HG02970 (cell line): ENCODE measurements around the gene ESCO1.
"Not testable (repeated sequence)": the region's sequence is repeated elsewhere in the genome, so short reads cannot be mapped to it uniquely, and the experiment has no call there.

ENCODE experiments used
- ATAC-seq: cut with Tn5 transposase; IDR thresholded peaks from one replicate; pipeline ENCODE4 v1.9.1; 2021; ENCODE audit warnings: mild to moderate bottlenecking, moderate library complexity, moderate number of reproducible peaks; ENCODE audit not compliant: unreplicated experiment, low FRiP score

ESCO1 gene, protein sequence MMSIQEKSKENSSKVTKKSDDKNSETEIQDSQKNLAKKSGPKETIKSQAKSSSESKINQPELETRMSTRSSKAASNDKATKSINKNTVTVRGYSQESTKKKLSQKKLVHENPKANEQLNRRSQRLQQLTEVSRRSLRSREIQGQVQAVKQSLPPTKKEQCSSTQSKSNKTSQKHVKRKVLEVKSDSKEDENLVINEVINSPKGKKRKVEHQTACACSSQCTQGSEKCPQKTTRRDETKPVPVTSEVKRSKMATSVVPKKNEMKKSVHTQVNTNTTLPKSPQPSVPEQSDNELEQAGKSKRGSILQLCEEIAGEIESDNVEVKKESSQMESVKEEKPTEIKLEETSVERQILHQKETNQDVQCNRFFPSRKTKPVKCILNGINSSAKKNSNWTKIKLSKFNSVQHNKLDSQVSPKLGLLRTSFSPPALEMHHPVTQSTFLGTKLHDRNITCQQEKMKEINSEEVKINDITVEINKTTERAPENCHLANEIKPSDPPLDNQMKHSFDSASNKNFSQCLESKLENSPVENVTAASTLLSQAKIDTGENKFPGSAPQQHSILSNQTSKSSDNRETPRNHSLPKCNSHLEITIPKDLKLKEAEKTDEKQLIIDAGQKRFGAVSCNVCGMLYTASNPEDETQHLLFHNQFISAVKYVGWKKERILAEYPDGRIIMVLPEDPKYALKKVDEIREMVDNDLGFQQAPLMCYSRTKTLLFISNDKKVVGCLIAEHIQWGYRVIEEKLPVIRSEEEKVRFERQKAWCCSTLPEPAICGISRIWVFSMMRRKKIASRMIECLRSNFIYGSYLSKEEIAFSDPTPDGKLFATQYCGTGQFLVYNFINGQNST

DNA sequence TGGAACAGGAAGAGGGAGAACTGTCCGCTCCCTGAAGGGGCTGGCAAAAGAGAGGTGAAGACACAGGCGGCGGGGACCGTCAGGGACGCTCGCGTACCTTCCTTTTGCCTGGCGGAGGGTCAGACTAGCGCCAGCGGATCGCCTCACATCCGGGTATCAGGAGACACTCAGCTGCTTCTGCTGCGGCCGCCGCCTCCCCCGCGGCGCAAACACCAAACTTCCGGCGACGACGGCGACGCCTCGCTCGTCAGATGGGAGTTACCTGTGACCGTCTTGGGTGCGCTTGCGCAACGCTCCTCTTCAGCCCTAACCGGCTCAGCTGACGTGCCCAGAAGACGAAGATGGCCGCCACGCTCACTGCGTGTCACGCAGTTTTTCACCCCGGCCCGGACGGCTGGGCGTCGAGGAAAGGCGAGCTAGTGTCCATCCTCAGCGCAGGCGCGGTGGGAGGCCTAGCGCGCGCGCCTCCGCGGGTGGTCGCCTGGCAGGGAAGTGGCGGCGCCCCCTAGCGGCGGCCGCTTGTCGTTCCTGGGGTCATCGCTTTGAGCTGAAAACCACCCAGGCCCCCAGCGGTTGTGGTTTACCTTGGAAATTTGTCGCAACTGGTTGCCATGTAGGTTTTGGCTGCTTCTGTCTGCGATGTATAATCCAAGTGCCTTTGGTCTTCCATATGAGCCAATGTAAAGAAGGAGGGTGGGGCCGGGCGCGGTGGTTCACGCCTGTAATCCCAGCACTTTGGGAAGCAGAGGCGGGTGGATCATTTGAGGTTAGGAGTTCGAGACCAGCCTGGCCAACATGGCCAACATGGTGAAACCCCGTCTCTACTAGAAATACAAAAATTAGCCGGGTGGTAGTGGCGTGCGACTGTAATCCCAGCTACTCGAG is at the start of gene ESCO1:
Gene ESCO1 (minus strand): TSS at position 179 of the 885 bp plus-strand sequence. CDS start 25,861 bp downstream, outside the sequence.
- ATAC-seq = peak; percentile 90

DNA sequence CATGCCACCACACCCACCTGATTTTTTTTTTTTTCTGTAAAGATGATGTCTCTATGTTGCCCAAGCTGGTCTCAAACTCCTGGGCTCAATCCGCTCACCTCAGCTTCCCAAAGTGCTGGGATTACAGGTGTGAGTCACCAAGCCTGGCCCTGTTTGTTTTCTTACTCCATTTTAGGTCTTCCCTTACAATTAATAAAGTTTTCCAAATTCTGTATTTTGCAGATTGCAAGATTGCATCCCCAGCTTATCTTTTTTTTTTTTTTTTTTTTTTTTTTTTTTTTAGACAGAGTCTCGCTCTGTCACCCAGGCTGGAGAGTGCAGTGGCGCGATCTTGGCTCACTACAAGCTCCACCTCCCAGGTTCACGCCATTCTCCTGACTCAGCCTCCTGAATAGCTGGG is 39.9 kb upstream of the ESCO1 start:
- ATAC-seq = not testable (repeated sequence)

DNA sequence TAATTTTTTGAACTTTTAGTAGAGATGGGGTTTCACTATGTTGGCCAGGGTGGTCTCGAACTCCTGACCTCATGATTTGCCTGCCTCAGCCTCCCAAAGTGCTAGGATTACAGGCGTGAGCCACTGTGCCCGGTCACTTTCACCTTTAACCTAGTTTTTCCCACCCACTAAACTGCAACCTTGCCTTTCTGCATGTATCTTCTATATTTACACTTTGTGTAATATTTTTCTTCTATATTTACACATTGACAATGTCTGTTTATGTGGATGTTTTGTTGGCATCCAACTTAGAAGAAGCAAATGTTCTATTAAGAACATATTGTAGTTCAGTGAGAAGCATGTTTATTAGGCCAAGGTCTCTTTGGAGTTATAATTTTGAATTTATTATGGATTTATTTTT is 38.3 kb upstream of the ESCO1 start:
- no peak for ATAC-seq

DNA sequence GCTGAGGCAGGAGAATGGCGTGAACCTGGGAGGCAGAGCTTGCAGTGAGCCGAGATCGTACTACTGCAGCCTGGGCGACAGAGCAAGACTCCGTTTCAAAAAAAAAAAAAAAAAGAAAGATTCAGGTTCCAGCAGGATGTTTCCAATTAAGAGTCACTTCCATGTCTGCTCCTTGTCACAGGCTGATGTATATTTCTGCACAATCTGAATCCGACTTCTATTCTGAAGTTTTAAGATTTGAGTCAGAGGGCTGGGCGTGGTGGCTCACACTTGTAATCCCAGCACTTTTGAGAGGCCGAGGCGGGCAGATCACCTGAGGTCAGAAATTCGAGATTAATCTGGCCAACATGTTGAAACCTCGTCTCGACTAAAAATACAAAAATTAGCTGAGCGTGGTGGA is 36.3 kb upstream of the ESCO1 start:
- no peak for ATAC-seq

DNA sequence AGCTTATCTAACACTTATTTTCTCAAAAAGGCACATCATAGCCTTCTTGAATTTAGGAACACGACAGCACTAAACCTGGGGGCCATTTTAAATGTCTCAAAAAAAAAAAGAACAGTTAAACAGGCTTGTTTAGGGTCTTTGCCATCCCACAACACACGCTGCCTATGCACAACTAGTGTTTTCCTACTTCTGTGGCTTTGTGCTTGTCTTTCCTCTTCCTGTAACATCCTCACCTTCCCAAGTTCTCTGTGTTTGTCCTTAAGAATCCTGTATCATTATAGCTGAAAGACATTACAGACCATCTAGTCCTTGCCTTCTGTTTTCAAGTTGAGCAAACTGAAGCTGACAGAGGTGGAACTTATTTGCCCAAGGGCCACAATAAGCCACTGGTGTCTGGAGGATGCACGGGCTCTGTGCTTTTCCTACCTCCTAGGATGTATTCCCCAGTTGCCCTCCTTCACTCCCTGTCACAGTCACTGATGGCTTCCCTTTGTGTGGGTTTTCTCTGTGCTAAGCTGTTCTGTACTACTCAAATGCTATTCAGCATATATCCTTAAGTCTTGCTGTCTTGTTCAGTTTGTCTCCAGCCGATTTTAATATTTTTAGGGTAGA is 34.2 kb upstream of the ESCO1 start:
- ATAC-seq = no peak

DNA sequence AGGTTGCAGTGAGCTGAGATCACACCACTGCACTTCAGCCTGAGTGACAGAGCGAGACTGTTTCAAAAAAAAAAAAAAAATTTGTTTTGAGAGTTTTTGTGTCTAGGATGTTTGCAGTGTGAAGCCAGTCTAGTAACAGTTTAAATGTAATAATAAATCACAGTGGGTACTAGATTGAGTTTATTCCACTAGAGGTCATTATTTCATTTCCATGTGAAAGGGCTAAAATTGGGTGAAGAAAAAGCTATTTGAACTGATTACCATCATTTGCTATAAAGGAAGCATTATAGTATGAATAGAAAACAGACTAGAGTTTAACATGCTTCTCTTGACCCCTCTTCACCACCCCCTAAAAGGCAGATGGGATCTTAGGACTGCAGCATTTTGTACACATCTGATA is 31.9 kb upstream of the ESCO1 start:
- ATAC-seq = no peak

DNA sequence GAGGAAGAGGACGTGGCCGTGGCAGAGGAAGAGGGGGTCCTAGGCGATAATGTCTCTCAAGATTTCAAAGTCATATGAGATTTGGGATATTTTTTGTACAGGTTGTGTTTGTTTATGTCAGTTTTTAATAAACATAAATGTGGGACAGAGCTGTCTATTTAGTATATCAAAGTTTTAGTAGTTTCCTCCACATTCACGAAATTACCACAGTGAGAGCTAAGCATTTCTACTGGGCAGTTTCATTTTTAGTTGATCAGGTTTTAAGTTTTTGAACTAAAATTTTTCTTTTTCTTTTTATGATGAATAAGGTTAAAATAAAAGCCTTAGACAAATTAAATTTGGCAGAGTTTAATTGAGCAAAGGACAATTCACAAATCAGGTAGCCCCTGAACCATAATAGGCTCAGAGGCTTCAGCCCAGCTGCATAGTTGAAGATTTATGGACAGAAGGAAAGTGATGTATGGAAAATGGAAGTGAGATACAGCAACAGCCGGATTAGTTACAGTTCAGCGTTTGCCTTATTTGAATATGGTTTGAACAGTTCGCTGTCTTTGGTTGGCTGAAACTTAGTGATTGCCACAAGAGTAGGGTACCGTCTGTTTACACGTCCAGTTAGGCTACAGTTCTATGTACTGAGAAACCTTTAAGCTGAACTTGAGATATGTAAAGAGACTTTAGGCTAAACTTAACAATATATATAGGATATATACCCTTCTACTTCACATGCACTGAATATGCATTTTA is 28.8 kb upstream of the ESCO1 start:
- ATAC-seq = peak; percentile 88

DNA sequence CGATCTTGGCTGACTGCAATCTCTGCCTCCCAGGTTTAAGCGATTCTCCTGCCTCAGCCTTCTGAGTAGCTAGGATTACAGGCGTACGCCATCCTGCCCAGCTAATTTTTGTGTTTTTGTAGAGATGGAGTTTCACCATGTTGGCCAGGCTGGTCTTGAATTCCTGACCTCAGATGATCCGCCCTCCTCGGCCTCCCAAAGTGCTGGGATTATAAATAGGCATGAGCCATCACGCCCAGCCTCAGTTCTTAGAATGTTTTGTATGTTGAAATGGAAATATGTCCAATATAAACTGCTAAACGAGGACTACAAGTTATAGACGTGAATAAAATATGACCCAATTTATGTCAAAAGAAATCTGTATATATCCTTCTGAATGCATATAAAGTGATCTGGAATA is 21.1 kb upstream of the ESCO1 start:
- not testable (repeated sequence) for ATAC-seq

DNA sequence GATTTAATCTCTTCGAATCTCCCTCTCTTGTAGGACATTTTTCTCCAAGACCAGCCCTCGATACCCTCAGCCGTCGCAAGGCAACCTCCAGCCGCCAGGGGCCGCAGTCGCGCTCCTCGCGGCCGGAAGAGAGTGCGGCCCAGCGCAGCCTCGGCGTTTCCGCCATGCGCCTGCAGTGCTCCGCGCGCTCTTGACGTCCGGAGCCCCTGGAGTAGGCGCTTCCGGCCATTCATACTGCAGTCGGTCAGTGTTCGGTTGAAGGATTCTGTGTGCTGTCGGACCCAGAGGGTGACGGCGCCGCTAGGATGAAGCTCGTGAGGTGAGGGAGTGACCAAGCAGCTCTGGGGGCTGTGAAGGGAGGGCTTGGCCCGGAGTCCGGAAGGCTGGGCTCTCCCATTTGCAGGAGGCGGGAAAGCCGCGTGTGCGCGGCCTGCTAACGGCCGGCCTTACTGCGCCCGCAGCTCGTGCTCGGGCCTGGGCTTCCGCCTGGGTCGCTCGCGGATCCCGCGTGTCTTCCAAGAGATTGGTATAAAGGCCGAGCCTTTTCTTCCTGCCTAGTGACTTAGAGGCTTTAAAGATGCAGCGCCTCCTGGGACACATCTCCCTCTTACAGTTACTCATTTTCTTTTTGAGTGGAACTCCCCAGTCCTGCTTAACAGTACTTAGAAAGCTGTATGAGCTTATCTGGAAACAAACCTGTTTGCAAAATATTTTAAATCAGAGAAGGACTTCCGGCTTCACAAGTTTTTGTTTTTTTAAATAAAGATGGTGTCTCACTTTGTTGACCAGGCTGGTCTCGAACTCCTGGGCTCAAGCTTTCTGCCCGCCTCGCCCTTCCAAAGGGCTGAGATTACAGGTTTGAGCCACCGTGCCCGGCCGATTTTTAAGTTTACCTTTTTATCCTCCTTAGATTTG is 11.9 kb upstream of the ESCO1 start, which contains the start of gene SNRPD1:
Gene SNRPD1 (plus strand): TSS at position 190 of the 915 bp plus-strand sequence. CDS start 116 bp downstream, at position 306.
- ATAC-seq = peak; percentile 98

DNA sequence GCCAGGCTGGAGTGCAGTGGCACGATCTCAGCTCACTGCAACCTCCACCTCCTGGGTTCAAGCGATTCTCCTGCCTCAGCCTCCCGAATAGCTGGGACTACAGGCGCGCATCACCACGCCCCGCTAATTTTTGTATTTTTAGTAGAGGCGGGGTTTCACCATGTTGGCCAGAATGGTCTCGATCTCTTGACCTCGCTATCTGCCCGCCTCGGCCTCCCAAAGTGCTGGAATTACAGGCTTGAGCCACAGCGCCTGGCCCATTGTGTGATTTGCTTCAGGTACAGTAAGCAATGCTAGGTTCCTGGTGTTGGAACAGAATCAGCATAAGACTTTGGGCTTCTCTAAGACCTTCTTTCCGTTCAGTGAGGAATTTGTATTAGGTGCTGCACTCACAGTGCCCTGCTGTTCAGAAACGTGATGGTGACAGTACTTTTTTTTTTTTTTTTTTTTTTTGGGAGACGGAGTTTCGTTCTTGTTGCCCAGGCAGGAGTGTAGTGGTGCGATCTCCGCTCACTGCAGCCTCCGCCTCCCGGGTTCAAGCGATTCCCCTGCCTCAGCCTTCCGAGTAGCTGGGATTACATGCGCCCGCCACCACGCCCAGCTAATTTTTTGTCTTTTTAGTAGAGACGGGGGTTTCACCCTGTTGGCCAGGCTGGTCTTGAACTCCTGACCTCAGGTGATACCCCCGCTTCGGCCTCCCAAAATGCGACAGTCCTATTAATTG is 11.1 kb upstream of the ESCO1 start:
- not testable (repeated sequence) for ATAC-seq

DNA sequence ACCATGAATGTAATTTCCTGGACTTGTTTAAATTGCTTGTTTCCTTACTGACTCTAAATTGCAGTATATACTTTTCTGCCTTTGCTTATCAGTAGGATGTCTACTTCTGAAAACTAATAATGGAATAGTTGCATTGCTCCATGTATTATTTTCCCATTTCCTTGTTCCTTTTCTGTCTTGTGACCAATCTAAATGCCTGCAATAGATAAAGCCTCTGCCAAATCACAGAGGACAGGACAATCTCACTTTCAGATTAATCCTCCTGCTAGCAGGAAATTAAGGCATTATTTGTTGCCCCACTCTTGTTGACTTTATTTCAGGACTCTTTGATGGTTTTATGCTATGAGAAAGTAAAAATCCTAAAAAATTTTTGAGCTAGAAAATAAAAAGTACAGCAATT is 4.7 kb upstream of the ESCO1 start:
- no peak for ATAC-seq

DNA sequence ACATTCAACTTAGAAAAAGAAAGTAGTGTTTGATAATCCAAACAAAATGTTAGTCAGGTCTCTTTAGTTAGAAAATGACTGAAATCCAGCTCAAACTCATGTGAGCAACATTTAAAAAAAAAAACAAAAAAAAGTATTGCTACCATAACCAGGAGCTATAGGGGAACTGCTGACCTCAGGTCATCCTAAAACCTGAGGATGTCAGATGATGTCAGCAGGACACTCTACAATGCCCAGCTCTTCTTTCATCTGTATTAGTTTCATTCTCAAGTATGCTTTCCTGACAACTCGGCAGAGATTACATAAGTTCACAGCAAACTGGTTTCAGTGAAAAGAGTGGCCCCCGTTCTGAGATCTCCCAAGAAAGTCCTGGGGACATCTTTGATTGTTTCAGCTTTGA is 4.2 kb upstream of the ESCO1 start:
- no peak for ATAC-seq

DNA sequence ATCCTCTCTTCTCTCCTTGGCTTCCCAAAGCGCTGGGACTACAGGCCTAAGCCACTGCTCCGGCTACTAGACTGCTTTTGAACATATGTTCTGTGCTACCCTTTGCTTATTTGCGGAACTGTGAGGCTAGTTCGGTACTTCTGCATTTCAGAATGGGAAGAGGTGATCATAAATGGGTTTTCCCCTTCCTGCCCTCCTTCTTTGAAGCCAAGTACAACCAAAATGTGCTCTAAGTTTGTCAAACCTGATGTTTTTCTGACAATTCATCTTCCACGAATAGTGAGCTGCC is 1.7 kb upstream of the ESCO1 start:
- no peak for ATAC-seq

DNA sequence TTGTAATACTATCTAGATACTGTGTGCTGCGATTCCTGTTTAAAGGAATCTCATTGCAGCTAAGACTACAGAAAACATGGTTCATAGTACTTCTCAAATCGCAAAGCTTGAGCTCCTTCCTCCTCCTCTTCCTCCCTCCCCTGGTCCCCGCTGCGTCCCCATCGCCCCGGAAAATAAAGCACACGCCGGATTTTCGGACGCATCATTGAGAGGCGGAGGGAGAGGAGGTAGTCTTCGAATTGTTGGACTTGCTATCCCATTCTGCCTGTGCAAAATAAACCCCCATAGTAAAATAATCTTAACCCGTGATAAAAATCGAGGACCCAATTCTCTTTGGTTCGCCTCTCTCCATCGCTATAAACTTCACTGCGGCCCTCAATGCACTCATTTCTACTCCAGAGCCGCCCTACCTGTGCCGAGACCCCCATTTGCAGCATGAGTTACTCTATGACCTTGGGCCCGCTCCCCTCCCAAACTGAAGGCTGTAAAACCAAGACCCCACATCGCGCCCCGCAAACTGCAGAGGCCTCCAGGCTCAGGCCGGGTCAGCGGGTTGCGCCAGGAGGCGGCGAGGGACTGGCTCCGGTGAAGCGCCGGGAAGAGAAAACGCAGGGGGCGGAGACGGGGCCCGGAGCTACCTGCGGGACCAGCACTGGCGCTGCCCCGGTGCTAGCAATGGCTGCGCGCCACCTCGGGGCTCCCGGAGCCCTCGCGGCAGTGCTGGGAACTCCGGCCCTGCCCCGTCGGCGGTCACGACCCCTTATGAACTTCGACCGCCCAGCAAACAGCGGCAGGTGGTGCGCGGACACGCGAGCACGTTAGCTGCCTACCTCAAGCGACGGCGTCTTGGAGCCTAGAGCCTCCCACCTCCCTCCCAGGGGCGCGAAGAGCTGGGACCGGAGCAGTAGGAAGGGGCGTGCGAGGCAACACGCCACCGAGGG is 649 bp downstream of the ESCO1 start:
- ATAC-seq = no peak

DNA sequence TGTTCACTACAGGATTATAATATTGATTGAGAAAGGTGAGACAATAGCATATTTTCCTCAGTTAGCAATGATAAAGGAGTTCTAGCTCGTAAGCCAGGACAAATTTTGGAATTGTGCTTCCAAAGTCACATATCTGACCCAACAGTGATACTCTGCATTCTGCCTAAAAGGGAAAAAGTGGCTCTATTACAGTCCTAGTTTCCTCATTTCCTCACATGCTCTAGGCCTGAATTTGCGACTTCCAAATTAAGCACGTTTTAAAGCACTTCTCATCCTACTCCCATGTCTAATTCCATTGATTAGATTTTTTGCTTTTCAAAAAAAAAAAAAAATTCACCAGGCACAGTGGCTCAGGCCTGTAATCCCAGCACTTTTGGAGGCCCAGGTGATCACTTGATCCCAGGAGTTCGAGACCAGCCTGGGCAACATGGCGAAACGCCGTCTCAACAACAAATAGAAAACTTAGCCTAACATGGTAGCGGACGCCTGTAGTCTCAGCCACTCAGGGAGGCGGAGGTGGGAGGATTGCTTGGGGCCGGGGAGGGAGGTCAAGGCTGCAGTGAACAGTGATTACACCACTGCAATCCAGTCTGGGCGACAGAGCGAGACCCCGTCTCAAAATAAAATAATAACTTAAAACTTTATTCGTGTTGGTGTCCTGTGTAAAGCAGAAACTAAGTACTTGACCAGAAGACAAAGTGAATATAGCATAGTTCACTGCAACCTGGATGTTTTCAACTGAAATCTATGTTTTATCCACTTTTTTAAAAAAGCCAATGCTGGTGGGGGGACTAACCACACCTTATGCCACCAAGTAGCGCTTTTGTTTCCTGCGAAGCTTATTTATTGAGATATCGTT is 1.5 kb downstream of the ESCO1 start:
- no peak for ATAC-seq

DNA sequence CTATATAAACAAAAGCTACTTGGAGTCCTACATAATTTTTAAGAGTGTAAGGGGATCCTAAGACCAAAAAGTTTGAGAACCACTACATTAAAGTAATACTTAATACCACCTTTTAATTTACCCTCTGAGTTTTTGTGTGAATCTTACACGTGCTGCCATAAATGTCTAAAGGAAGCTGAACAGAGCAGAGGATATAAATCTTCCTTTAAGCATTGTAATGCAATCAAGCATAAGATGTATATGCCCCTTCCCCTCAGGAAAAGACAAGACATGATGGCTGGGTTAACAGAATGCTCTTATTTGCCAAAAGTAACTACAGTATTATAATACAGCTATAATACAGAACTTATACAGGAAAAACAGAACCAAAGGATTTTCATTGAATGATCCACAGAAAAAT is 2.9 kb downstream of the ESCO1 start:
- no peak for ATAC-seq
